ENCODE data around the gene CKS1B. TPM values are rescaled to one million over a fixed set of nuclear protein-coding genes. Genes with fewer than 3 reads are reported as not detected.

Gene CKS1B
- total RNA-seq: 10 to 100 TPM; 52.4 to 72.9 TPM

DNA sequence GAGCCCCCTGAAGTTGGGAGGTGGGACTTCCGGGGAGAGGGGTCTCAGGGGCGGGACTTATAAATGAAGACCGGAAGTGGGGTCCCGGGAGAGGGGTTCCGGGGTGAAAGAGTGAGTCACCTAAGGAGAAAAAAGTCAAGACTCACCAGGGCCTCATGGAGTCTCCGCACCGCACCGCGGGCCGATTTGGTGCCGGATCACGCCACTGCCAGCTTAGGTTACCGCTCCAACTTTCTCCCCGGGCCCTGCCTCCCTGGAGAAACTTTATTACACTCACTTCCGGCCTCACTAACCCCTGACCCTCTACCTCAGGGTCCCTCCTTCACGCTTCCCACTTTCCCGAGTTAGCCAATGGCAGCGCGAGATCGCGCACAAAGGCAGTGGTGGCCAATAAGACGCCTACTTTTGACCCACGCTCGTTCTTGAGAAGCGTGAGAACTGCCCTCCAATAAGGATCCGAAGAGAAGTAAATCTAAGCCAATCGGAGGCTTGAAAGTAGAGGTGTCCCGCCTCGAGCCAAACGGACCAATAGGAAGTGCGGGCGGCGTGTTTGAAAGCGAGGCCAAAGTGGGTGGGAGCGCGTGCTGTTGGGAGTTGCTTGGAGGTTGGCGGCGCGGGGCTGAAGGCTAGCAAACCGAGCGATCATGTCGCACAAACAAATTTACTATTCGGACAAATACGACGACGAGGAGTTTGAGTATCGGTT, at the start of gene CKS1B:
Gene CKS1B, plus strand, starts transcription at position 580 of the 706 bp plus-strand sequence. Its CDS starts 65 bp downstream, at position 645.
- Mint-ChIP-seq H3K27me3 (no peaks in the 10 kb centered on the region), H3K4me1 (ENCODE audit: low read depth in 2 of 2) (peaks cover 28 to 30% of the 10 kb centered on the region in 2 donors), H3K27ac (no peak within 1 kb of the TSS), H3K4me3 (no peak within 1 kb of the TSS), H3K36me3 (peaks cover 3% of the 10 kb centered on the region), H3K9me3 (no peaks in the 10 kb centered on the region)
- ATAC-seq (peak; percentile 91 to 92), DNase-seq (ENCODE audit: low spot score) (peak; percentile 98)

DNA sequence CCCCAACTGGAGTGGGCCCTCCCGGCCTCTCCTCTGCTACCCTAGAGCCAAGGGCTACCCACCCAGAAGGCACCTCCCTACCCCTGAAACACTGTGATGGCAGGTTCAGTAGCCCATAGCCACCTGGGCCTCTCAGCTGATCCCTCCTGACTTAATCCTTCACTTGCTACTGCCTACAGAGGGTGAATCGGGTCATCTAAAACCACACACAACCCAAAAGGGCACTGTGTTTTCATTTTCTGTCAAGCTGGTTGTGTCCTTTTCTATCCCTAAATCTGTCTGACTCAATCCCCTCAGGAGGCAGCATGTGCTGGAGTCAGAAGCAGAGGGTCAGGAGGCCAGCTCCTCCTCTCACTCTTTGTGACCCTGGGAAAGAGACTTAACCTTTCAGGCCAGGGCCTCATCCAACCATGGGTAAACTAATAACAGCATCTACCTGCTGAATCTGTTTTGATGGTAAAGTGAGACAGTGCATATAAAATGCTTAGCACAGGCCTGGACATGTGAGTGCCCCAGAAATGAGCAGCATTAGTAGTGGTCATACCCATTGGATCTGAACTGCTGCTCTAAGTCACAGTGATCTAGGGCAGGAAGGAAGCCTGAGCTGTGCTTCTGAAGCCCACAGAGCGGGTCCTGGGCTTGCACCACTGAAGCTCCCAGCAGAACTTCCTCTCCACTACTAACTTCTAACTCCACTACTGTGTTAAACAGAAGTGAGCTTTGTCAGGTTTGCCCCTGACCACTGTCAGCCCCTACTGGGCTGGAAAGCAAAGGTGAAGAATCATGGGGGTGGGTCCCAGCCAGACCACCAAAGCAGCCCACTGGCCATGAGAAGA, 48.9 kb upstream of the CKS1B start:
- Mint-ChIP-seq H3K36me3 (peaks cover 13% of the 10 kb centered on the region), H3K9me3 (no peaks in the 10 kb centered on the region), H3K27ac (no peak overlapping the region), H3K27me3 (no peaks in the 10 kb centered on the region), H3K4me3 (no peak overlapping the region), H3K4me1 (ENCODE audit: low read depth in 2 of 2) (peaks cover 0 to 4% of the 10 kb centered on the region in 2 donors)
- ATAC-seq: no peak
- no peak for DNase-seq (ENCODE audit: low spot score)

DNA sequence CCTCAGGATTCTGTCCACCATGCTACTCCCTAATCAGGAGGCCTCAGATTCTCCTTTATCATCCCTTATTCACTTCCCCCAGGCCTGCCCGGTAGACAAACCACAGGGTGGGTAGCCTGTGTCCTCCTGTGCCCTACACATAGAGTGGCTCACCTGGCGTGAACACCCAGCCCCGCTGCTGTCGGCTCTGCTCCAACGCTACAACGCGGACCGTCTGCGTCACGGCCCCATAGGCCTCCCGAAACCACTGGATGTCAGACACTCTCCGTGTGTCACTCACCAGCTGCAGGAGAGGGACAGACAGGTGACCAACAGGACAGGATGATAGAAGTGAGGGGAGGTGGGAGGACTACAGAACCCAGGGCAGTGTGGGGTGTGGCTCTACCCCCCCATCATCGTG, 48.3 kb upstream of the CKS1B start:
- DNase-seq (ENCODE audit: low spot score) (no peak), ATAC-seq (no peak)
- H3K9me3 Mint-ChIP-seq: no peaks in the 10 kb centered on the region
- no peak overlapping the region for H3K27ac Mint-ChIP-seq
- no peak overlapping the region for H3K4me3 Mint-ChIP-seq
- H3K4me1 Mint-ChIP-seq (ENCODE audit: low read depth in 2 of 2): peaks cover 0 to 4% of the 10 kb centered on the region in 2 donors
- peaks cover 13% of the 10 kb centered on the region for H3K36me3 Mint-ChIP-seq
- H3K27me3 Mint-ChIP-seq: no peaks in the 10 kb centered on the region

GRCh38 chr1:154931940-154932487, 42.5 kb upstream of the CKS1B start:
- Mint-ChIP-seq H3K4me3 (no peak overlapping the region), H3K27ac (no peak overlapping the region), H3K4me1 (ENCODE audit: low read depth in 2 of 2) (peaks cover 9 to 15% of the 10 kb centered on the region in 2 donors), H3K27me3 (no peaks in the 10 kb centered on the region), H3K36me3 (peaks cover 9% of the 10 kb centered on the region), H3K9me3 (no peaks in the 10 kb centered on the region)
- DNase-seq (ENCODE audit: low spot score) (no peak), ATAC-seq (no peak)

- Mint-ChIP-seq H3K27ac (no peak overlapping the region), H3K27me3 (no peaks in the 10 kb centered on the region), H3K9me3 (no peaks in the 10 kb centered on the region), H3K36me3 (no peaks in the 10 kb centered on the region), H3K4me1 (ENCODE audit: low read depth in 2 of 2) (peaks cover 32% of the 10 kb centered on the region in 2 donors), H3K4me3 (peak overlapping the region; percentile 97)
- no peak for ATAC-seq
- DNase-seq (ENCODE audit: low spot score): no peak
Observed at GRCh38 chr1:154934358-154934948, 40.0 kb upstream of the CKS1B start.

GRCh38 chr1:154935749-154936554, 38.5 kb upstream of the CKS1B start:
- peak overlapping the region; percentile 99 for H3K27ac Mint-ChIP-seq
- H3K4me3 Mint-ChIP-seq: peak overlapping the region; percentile 97
- DNase-seq (ENCODE audit: low spot score) (no peak), ATAC-seq (no peak)
- no peaks in the 10 kb centered on the region for H3K36me3 Mint-ChIP-seq
- H3K4me1 Mint-ChIP-seq (ENCODE audit: low read depth in 2 of 2): peaks cover 38 to 41% of the 10 kb centered on the region in 2 donors
- no peaks in the 10 kb centered on the region for H3K27me3 Mint-ChIP-seq
- no peaks in the 10 kb centered on the region for H3K9me3 Mint-ChIP-seq

DNA sequence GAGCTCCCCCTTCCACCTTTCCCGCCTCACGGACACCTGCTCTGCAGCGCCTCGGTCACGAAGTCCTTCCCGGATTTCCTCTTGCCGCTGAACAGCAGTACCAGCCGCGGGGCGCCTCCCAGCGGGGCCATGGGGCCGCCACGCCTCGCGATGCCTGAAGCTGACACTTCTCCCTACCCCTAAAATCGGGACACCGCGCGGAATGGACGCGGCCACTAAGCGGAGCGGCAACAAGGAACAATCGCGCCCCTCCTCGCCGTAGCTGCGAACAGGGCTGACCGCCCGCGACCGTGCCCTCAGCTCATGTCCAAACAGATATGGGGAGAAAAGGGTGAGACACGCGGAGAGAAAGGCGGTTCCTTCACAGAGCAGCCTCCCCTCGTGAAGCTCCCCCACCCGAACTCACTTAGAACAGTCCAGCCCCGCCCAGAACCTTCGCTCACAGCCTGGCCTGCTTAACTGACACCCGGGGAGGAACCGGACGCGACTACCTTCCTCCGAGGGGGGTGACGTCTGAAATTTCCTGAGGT, 37.9 kb upstream of the CKS1B start, which contains the start of gene PMVK:
Gene PMVK, minus strand, starts transcription at position 165 of the 530 bp plus-strand sequence. Its CDS starts 34 bp downstream, at position 131.
- Mint-ChIP-seq H3K9me3 (no peaks in the 10 kb centered on the region), H3K4me3 (peak within 1 kb of the TSS; percentile 97), H3K36me3 (no peaks in the 10 kb centered on the region), H3K27ac (peak within 1 kb of the TSS; percentile 99), H3K27me3 (no peaks in the 10 kb centered on the region), H3K4me1 (ENCODE audit: low read depth in 2 of 2) (peaks cover 38 to 46% of the 10 kb centered on the region in 2 donors)
- ATAC-seq: peak; percentile 92 to 96
- DNase-seq (ENCODE audit: low spot score): peak; percentile 97

GRCh38 chr1:154937085-154937987, 37.1 kb upstream of the CKS1B start:
- DNase-seq (ENCODE audit: low spot score) (peak; percentile 94), ATAC-seq (peak; percentile 88 to 90)
- no peaks in the 10 kb centered on the region for H3K27me3 Mint-ChIP-seq
- H3K4me3 Mint-ChIP-seq: peak overlapping the region; percentile 97
- H3K9me3 Mint-ChIP-seq: no peaks in the 10 kb centered on the region
- peak overlapping the region; percentile 99 for H3K27ac Mint-ChIP-seq
- H3K4me1 Mint-ChIP-seq (ENCODE audit: low read depth in 2 of 2): peaks cover 39 to 48% of the 10 kb centered on the region in 2 donors
- no peaks in the 10 kb centered on the region for H3K36me3 Mint-ChIP-seq

DNA sequence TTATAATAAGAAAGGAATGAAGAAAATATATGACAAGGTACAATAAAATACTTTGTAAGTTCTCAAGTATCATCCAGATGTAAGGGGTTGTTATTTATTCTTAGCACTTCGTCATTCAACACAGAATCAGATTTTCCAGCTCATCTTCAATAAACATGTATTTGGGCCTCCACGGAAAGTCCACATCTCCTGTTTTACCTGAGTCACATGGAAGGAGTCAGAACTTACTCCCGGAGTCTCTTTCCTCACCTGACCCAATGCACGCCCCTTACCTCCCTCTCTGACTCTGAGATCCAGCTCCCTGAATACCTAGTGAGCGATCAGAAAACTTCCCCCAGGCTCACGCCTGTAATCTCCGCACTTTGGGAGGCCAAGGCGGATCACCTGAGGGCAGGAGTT, 36.5 kb upstream of the CKS1B start:
- Mint-ChIP-seq H3K4me3 (peak overlapping the region; percentile 97), H3K27me3 (no peaks in the 10 kb centered on the region), H3K4me1 (ENCODE audit: low read depth in 2 of 2) (peaks cover 45 to 55% of the 10 kb centered on the region in 2 donors), H3K27ac (peak overlapping the region; percentile 99), H3K9me3 (no peaks in the 10 kb centered on the region), H3K36me3 (no peaks in the 10 kb centered on the region)
- DNase-seq (ENCODE audit: low spot score) (no peak), ATAC-seq (no peak)

GRCh38 chr1:154938604-154939399, 35.7 kb upstream of the CKS1B start:
- Mint-ChIP-seq H3K9me3 (no peaks in the 10 kb centered on the region), H3K4me1 (ENCODE audit: low read depth in 2 of 2) (peaks cover 48 to 63% of the 10 kb centered on the region in 2 donors), H3K27ac (peak overlapping the region; percentile 99), H3K36me3 (no peaks in the 10 kb centered on the region), H3K27me3 (no peaks in the 10 kb centered on the region), H3K4me3 (peak overlapping the region; percentile 97)
- DNase-seq (ENCODE audit: low spot score): no peak
- no peak for ATAC-seq

GRCh38 chr1:154940213-154940560, 34.3 kb upstream of the CKS1B start:
- no peaks in the 10 kb centered on the region for H3K27me3 Mint-ChIP-seq
- H3K27ac Mint-ChIP-seq: peak overlapping the region; percentile 82 to 88
- DNase-seq (ENCODE audit: low spot score) (no peak), ATAC-seq (no peak)
- no peaks in the 10 kb centered on the region for H3K9me3 Mint-ChIP-seq
- H3K4me1 Mint-ChIP-seq (ENCODE audit: low read depth in 2 of 2): peaks cover 48 to 68% of the 10 kb centered on the region in 2 donors
- peak overlapping the region; percentile 77 for H3K4me3 Mint-ChIP-seq
- no peaks in the 10 kb centered on the region for H3K36me3 Mint-ChIP-seq

Measured in natural killer cell treated with Interleukin-12 subunit alpha and Interleukin-12 subunit beta and Interleukin-15 and Interleukin-18, amount 100 ng/mL, for 72 hours (primary cell).